GM12878 (cell line): ENCODE measurements around the gene ILKAP. TPM values are rescaled to one million over a fixed set of nuclear protein-coding genes. Genes with fewer than 3 reads are reported as not detected.

Source experiments
- ATAC-seq: fragments of 200-7000 bp; cut with Tn5 transposase; 3 replicates; pipeline ENCODE4 v1.9.1; 2020; ENCODE audit warnings: mild to moderate bottlenecking, moderate library complexity
- BruUV-seq: library from RNA; stranded (reverse); fragments of 400-500 nt; replicated peaks from 2 replicates; lab custom pipeline; 2021; lab: Mats Ljungman, UMichigan
- CTCF ChIA-PET: fragments of 300-600 bp; sonication (Branson Sonifier 250); formaldehyde crosslinking; extraction: SDS; loops from one replicate; lab custom pipeline; 2021; ENCODE audit warnings: inconsistent platforms; lab: Yijun Ruan, JAX
- POLR2A ChIA-PET: fragments of 350-600 bp; formaldehyde crosslinking; extraction: SDS; loops from one replicate; lab custom pipeline; 2021; ENCODE audit warnings: inconsistent platforms; lab: Charles Lee
- RAD21 ChIA-PET: fragments of 300-600 bp; sonication (Branson Sonifier 250); formaldehyde crosslinking; loops from one replicate; lab custom pipeline; 2023; ENCODE audit warnings: antibody characterized with exemption; ENCODE audit not compliant: unreplicated experiment; lab: Charles Lee
- SMC1A ChIA-PET: fragments of 300-600 bp; sonication (Branson Sonifier 250); formaldehyde crosslinking; loops from one replicate; lab custom pipeline; 2023; ENCODE audit not compliant: unreplicated experiment, uncharacterized antibody; lab: Charles Lee
- DNase-seq: peaks from one replicate; pipeline ENCODE4 v3.0.0-alpha.2; 2011; ENCODE audit warnings: low read depth, low spot score
- FAIRE-seq: peaks from 3 replicates; lab custom pipeline; 2011; peaks lifted over from hg19 to GRCh38; lab: Jason Lieb, UNC
- H2AFZ ChIP-seq: 2 replicates; pipeline ENCODE4 v1.6.0; 2011; ENCODE audit warnings: low read depth, low read length, control low read depth; ENCODE audit not compliant: control insufficient read depth
- H3K27ac ChIP-seq: 2 replicates; pipeline ENCODE4 v1.5.1; 2011; ENCODE audit warnings: control low read depth; ENCODE audit not compliant: control insufficient read depth, insufficient read depth
- H3K27me3 ChIP-seq, 2 experiments: replicated peaks in 1 of 2; 2 replicates each; pipeline versions ENCODE4 v1.6.0 to v1.6.1; 2011; ENCODE audit warnings: low read length in 1 of 2; ENCODE audit not compliant: control insufficient read depth in 2 of 2, insufficient read depth in 2 of 2
- H3K36me3 ChIP-seq, 2 experiments: 2 replicates each; pipeline ENCODE4 v1.5.1; 2011; ENCODE audit warnings: low read length in 1 of 2; ENCODE audit not compliant: control insufficient read depth in 2 of 2, insufficient read depth in 2 of 2
- H3K4me1 ChIP-seq: 2 replicates; pipeline ENCODE4 v1.6.1; 2011; ENCODE audit warnings: mild to moderate bottlenecking, low read length, moderate library complexity, mixed read lengths; ENCODE audit not compliant: control insufficient read depth, insufficient read depth
- H3K4me2 ChIP-seq: 2 replicates; pipeline ENCODE4 v1.6.0; 2011; ENCODE audit warnings: control low read depth; ENCODE audit not compliant: control insufficient read depth, insufficient read depth
- H3K4me3 ChIP-seq: fragments of 200-600 bp; sonication (generic); 2 replicates; pipeline ENCODE4 v1.5.1; 2016
- H3K79me2 ChIP-seq: 2 replicates; pipeline ENCODE4 v1.6.0; 2011; ENCODE audit warnings: low read length; ENCODE audit not compliant: control insufficient read depth, insufficient read depth
- H3K9ac ChIP-seq: 2 replicates; pipeline ENCODE4 v1.8.0; 2011; ENCODE audit warnings: low read length, control low read depth, mixed read lengths; ENCODE audit not compliant: control insufficient read depth, insufficient read depth
- H3K9me3 ChIP-seq: replicated peaks from 3 replicates; pipeline ENCODE4 v1.5.1; 2011; ENCODE audit warnings: mild to moderate bottlenecking, low read length; ENCODE audit not compliant: control insufficient read depth, insufficient read depth
- H4K20me1 ChIP-seq: 2 replicates; pipeline ENCODE4 v1.6.0; 2011; ENCODE audit not compliant: control insufficient read depth, insufficient read depth
- CHD2 ChIP-seq: IDR thresholded peaks from 2 replicates; pipeline ENCODE4 v1.6.1; 2011; ENCODE audit warnings: low read depth, low read length, improper control_type of control experiment, borderline replicate concordance
- EED ChIP-seq: sonication (generic); IDR thresholded peaks from 2 replicates; pipeline ENCODE4 v1.6.1; 2016; ENCODE audit warnings: antibody characterized with exemption, low read depth
- EZH2 ChIP-seq: IDR thresholded peaks from 2 replicates; pipeline ENCODE4 v1.6.1; 2012; ENCODE audit warnings: low read depth, mild to moderate bottlenecking, control low read depth, inconsistent platforms, low read length, borderline replicate concordance; ENCODE audit not compliant: control insufficient read depth
- KDM1A ChIP-seq: fragments of 200-600 bp; sonication (generic); IDR thresholded peaks from 2 replicates; pipeline ENCODE4 v1.6.1; 2016; ENCODE audit warnings: borderline replicate concordance
- NR2C2 ChIP-seq: IDR thresholded peaks from 2 replicates; pipeline ENCODE4 v1.6.1; 2011; ENCODE audit warnings: borderline replicate concordance, low read depth; ENCODE audit not compliant: control insufficient read depth, insufficient read length
- PML ChIP-seq: IDR thresholded peaks from 2 replicates; pipeline ENCODE4 v1.6.1; 2012; ENCODE audit warnings: low read length, inconsistent platforms
- POLR2A ChIP-seq: IDR thresholded peaks from 2 replicates; pipeline ENCODE4 v1.6.1; 2011; ENCODE audit warnings: low read depth, mild to moderate bottlenecking, low read length
- WGBS: methylation state at CpG from one replicate; pipeline ENCODE4 v1.1.6; 2016; ENCODE audit warnings: low lambda C conversion rate; ENCODE audit not compliant: insufficient replicate concordance, insufficient coverage; ENCODE audit errors: missing lambda C conversion rate; 5-methylcytosine and 5-hydroxymethylcytosine counted together
- in situ Hi-C: fragments of 300-500 bp; cut with MboI; formaldehyde crosslinking; loops from 9 replicates; pipeline ENCODE4 v1.14.3; 2018; ENCODE audit warnings: mixed read lengths
- intact Hi-C: fragments of 100-400 bp; cut with micrococcal nuclease; formaldehyde crosslinking; loops from one replicate; pipeline ENCODE4 v1.14.2; 2022; ENCODE audit not compliant: unreplicated experiment
- polyA plus RNA-seq, 11 experiments: library from polyadenylated mRNA; depleted of rRNA in 4 of 11; unstranded in 6 of 11; stranded (reverse) in 5 of 11; fragments of >200 nt; fragmentation: Nextera tagmentation in 4 of 11; fragmentation: Illumina TruSeq in 1 of 11; extraction: Ambion mirVana in 4 of 11; extraction: Trizol in 1 of 11; gene quantifications; 1 replicate in 1 of 11; 2 replicates in 10 of 11; pipeline versions ENCODE4 v1.2.1 to v1.2.3, GENCODE V29; 2011 to 2016; ENCODE audit warnings: inconsistent platforms in 2 of 11, missing spikeins in 2 of 11, low read depth in 1 of 11
- total RNA-seq, 4 experiments: library from RNA; depleted of rRNA in 3 of 4; stranded (reverse); fragments of >200 nt in 3 of 4; fragmentation: Illumina TruSeq in 1 of 4; extraction: Trizol in 1 of 4; gene quantifications; 2 replicates each; pipeline versions ENCODE4 v1.2.1 to v1.2.3, GENCODE V29; 2013 to 2021

The ILKAP gene
- total and polyA plus RNA-seq, 10 of the 15 experiments (the other 5 are each of a cell fraction or from before 2014, with no cell fraction given), result 4.2 to 65.3 (median 37.3) TPM

GRCh38 chr2:238169048-238169707 is 34.3 kb downstream of the ILKAP start (continued):
- TF ChIP-seq EZH2 (no peak), NR2C2 (no peak), CHD2 (no peak)

- DNase-seq (no peak), ATAC-seq (no peak), FAIRE-seq (no peak)
- no peaks in the 10 kb centered on the region for H3K4me1 ChIP-seq
- RAD21 ChIA-PET, result no interaction called here
- TF ChIP-seq PML (0 out of 2 replicates have a peak, but pooled peaks have one; percentile 2), KDM1A (no peak), EED (no peak), POLR2A (0 out of 2 replicates have a peak, but pooled peaks have one; percentile 34)
- no peaks in the 10 kb centered on the region; the same call in 1 of the 2 replicates for H4K20me1 ChIP-seq
- no peak overlapping the region for H3K9ac ChIP-seq
- no peak overlapping the region for H2AFZ ChIP-seq
- CTCF ChIA-PET, result interaction anchor here (0.6 to 0.7 kb wide), 2 partner anchors 14 to 424 kb away, joined by 3 read pairs; no protein-coding TSS in a partner anchor
- WGBS, result 96% methylated on average over 13 of the region's 13 CpGs
- no peak overlapping the region for H3K4me3 ChIP-seq
- BruUV-seq, result no TSS peak
- POLR2A ChIA-PET, result no interaction called here
- H3K27ac ChIP-seq, result no peak overlapping the region
- H3K4me2 ChIP-seq, result no peak overlapping the region
- intact Hi-C loops, result no loop called here
- H3K79me2 ChIP-seq, result no peaks in the 10 kb centered on the region
- H3K9me3 ChIP-seq, result no peaks in the 10 kb centered on the region
- peaks cover 0 to under 1% of the 10 kb centered on the region in 2 experiments; a peak in 1 of 4 replicates for H3K27me3 ChIP-seq
- peaks cover 7 to 15% of the 10 kb centered on the region in 2 experiments for H3K36me3 ChIP-seq
- SMC1A ChIA-PET, result no interaction called here
- in situ Hi-C loops, result no loop called here
Observed at GRCh38 chr2:238168196-238169047, 35.1 kb downstream of the ILKAP start.
